Kidney (tissue), 14 donors: ENCODE measurements around the gene UROS. TPM values are rescaled to one million over a fixed set of nuclear protein-coding genes. Genes with fewer than 3 reads are reported as not detected.

Source experiments
- DNase-seq, 5 donors: peaks; one replicate each; pipeline ENCODE4 v3.0.0-alpha.2; 2013 to 2020
- FAIRE-seq: peaks from 2 replicates; lab custom pipeline; 2012; peaks lifted over from hg19 to GRCh38; lab: Jason Lieb, UNC
- H3K27ac ChIP-seq, 2 donors: one replicate each; pipeline ENCODE4 v1.7.0; 2013; ENCODE audit warnings: low read depth in 2 of 2, low read length in 2 of 2, inconsistent platforms in 1 of 2
- H3K27me3 ChIP-seq: one replicate; pipeline ENCODE4 v1.7.1; 2013; ENCODE audit warnings: low read length, inconsistent platforms; ENCODE audit not compliant: control insufficient read depth, insufficient read depth
- H3K36me3 ChIP-seq, 3 donors: one replicate each; pipeline versions ENCODE4 v1.7.0 to v1.7.1; 2013; ENCODE audit warnings: low read length in 3 of 3, control low read depth in 1 of 3, inconsistent platforms in 1 of 3; ENCODE audit not compliant: insufficient read depth in 3 of 3, control insufficient read depth in 2 of 3
- H3K4me1 ChIP-seq, 3 donors: one replicate each; pipeline versions ENCODE4 v1.7.0 to v1.7.1; 2013; ENCODE audit warnings: low read length in 3 of 3, inconsistent platforms in 1 of 3, low read depth in 1 of 3; ENCODE audit not compliant: control insufficient read depth in 2 of 3, insufficient read depth in 2 of 3
- H3K4me3 ChIP-seq, 3 donors: one replicate each; pipeline versions ENCODE4 v1.7.0 to v1.8.1; 2013; ENCODE audit warnings: low read length in 3 of 3, control low read depth in 1 of 3, inconsistent platforms in 1 of 3
- H3K9ac ChIP-seq, 3 donors: one replicate each; pipeline versions ENCODE4 v1.7.0 to v1.7.1; 2013; ENCODE audit warnings: low read length in 3 of 3, control low read depth in 1 of 3, inconsistent platforms in 1 of 3
- H3K9me3 ChIP-seq, 3 donors: one replicate each; pipeline versions ENCODE4 v1.7.0 to v1.7.1; 2013; ENCODE audit warnings: low read length in 3 of 3, control low read depth in 1 of 3, inconsistent platforms in 1 of 3; ENCODE audit not compliant: control insufficient read depth in 2 of 3, insufficient read depth in 1 of 3
- CTCF ChIP-seq: IDR thresholded peaks from 3 replicates; pipeline ENCODE4 v1.5.1; 2012; ENCODE audit warnings: mild to moderate bottlenecking, moderate library complexity, borderline replicate concordance; ENCODE audit not compliant: insufficient read depth; ENCODE audit errors: extremely low read depth
- intact Hi-C: fragments of 100-400 bp; cut with DNase I; formaldehyde crosslinking; loops from one replicate; pipeline ENCODE4 v1.11.1; 2022
- polyA plus RNA-seq: library from polyadenylated mRNA; stranded (reverse); fragments of 350-450 nt; fragmentation: Illumina TruSeq; extraction: RNeasy Lipid Tissue Mini Kit (QIAGEN cat#74804); gene quantifications from one replicate; pipeline ENCODE4 v1.2.3, GENCODE V29; 2014; ENCODE audit warnings: low read depth, low replicate concordance; ENCODE audit not compliant: insufficient read depth
- total RNA-seq: library from RNA; stranded (reverse); fragmentation: NEBNext Ultra II Directional; extraction: Animal tissue kit (Norgen Biotek cat#: 25700); gene quantifications from one replicate; pipeline ENCODE4 v1.2.1, GENCODE V29; 2021
- donor health status: control.
- donor health status: control.
- donor health status: control.
- donor health status: control.
- donor health status: control.
- donor health status: DM: yes; HTN: yes; CAD: no.
- donor health status: Normal renal cell carcinoma (clear cell type).

Gene UROS
- total and polyA plus RNA-seq, 2 donors from 2014 or later: 42.1 to 81.7 TPM

- Histone ChIP-seq H3K27ac (no peak overlapping the region), H3K36me3 (peaks cover 0 to 5% (median 5%) of the 10 kb centered on the region in 3 donors), H3K9ac (no peak overlapping the region), H3K9me3 (no peaks in the 10 kb centered on the region), H3K27me3 (no peaks in the 10 kb centered on the region), H3K4me3 (no peak overlapping the region), H3K4me1 (peaks cover 0 to 23% (median 8%) of the 10 kb centered on the region in 3 donors)
- no peak for TF ChIP-seq CTCF
- FAIRE-seq (no peak), DNase-seq (no peak)
- intact Hi-C loops: no loop called here
These were observed 23.4 kb downstream of the UROS start for GRCh38 chr10:125799451-125800182.

- Histone ChIP-seq H3K36me3 (peaks cover 0 to 15% (median 14%) of the 10 kb centered on the region in 3 donors), H3K9me3 (no peaks in the 10 kb centered on the region), H3K27me3 (no peaks in the 10 kb centered on the region), H3K9ac (no peak overlapping the region), H3K4me3 (no peak overlapping the region), H3K4me1 (peaks cover 0 to 23% (median 8%) of the 10 kb centered on the region in 3 donors), H3K27ac (no peak overlapping the region)
- intact Hi-C loops: no loop called here
- no peak for TF ChIP-seq CTCF
- FAIRE-seq (no peak), DNase-seq (peak in 2 of 5 donors; percentile 43 to 54)
These were observed 24.9 kb downstream of the UROS start for GRCh38 chr10:125797994-125798662.

GRCh38 chr10:125797424-125797823, 25.6 kb downstream of the UROS start:
- intact Hi-C loops: no loop called here
- H3K27ac ChIP-seq: peak overlapping the region in 1 of 2 donors; percentile 18
- no peak for DNase-seq
- H3K4me1 ChIP-seq: peaks cover 0 to 16% (median 6%) of the 10 kb centered on the region in 3 donors
- H3K36me3 ChIP-seq: peaks cover 0 to 17% (median 15%) of the 10 kb centered on the region in 3 donors
- no peak overlapping the region for H3K4me3 ChIP-seq
- no peaks in the 10 kb centered on the region for H3K9me3 ChIP-seq
- H3K9ac ChIP-seq: no peak overlapping the region
- no peaks in the 10 kb centered on the region for H3K27me3 ChIP-seq
- no peak for TF ChIP-seq CTCF
- FAIRE-seq: no peak
